Measurements from ENCODE around the gene SGPL1.
A peak's percentile ranks its signal among the peaks of the same experiment; 100 is the strongest.
"Not testable (repeated sequence)": the region's sequence is repeated elsewhere in the genome, so short reads cannot be mapped to it uniquely, and the experiment has no call there.

The SGPL1 gene

DNA sequence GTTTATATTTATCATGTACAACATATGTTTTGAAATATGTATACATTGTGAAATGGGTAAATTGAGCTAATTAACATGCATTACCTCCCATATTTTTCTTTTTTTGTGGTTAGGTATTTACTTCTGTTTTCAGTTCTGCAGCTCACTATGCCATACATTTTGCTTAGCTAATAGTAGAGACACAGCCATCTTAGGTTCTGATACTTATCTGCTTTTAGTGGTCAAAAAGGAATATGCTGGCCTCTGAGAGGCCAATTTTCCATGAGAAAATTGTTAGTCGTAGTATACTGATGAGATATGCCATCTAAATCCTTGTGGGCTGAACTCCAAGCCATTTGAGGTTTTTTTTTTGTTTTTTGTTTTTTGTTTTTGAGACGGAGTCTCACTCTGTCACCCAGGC is 31.0 kb downstream of the SGPL1 start:
- no peak for DNase-seq

- DNase-seq = peak; percentile 37
Measured at GRCh38 chr10:70847659-70848360, 32.1 kb downstream of the SGPL1 start.

- DNase-seq = peak; percentile 97
Measured at GRCh38 chr10:70849582-70850016, 33.9 kb downstream of the SGPL1 start.

DNA sequence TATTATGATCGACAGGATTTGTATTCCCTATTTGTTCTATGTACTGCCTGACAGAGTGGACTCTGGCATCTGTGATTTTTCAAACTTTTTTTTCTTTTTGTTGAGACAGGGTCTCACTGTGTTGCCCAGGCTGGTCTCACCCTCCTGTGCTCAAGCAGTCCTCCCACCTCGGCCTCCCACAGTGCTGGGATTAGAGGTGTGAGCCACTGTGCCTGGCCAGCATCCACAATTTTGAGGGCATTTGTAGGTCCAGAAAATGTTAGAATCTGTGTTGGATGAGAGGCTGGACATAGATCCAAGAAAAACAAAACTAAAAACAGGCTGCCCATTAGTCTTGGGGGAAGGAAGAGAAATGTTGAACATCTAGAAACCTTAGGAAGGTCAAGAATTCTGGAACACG is 34.3 kb downstream of the SGPL1 start:
- peak; percentile 58 for DNase-seq

DNA sequence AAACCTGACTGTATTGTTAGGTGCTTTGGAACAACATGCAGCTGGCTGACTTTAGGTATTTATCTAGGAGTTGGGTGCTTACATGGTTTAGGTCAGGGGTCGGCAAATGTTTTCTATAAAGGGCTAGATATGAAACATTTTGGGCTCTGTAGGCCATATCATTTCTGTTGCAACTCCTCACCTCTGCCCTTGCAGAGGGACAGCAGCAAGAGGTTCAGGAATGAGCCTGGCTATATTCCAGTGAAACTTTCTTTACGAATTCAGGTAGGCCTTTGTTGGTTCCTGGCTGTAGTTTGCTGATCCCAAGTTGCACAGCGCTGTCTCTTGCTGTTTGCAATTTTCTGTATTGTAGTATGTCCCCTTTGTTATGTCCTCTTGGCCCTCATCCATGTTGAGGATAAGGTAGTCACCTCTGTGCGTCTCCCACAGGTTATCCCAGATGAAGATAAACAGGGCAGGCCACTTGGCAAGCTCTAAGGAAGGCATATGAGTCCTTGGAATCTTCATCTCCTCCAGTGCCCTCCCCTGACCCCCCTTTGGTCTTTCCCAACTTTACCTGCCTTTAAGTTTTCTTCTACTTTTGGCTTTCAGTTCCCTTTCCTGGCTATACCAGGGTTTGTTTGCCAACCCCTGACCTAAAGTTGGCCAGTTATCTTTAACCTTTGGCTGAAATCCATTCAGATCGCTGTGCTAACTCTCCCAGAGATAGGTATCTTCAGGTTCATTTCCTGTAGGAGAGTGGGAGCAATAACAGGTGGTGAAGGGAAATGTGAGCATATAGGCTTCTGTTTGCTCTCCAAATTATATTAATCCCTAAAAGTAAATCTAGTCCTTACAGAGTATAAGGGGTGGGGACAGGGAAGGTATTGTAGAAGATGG is 36.1 kb downstream of the SGPL1 start:
- no peak for DNase-seq

- no peak for DNase-seq
Measured at GRCh38 chr10:70853038-70853437, 37.3 kb downstream of the SGPL1 start.

GRCh38 chr10:70853457-70853856 is 37.7 kb downstream of the SGPL1 start:
- no peak for DNase-seq

DNA sequence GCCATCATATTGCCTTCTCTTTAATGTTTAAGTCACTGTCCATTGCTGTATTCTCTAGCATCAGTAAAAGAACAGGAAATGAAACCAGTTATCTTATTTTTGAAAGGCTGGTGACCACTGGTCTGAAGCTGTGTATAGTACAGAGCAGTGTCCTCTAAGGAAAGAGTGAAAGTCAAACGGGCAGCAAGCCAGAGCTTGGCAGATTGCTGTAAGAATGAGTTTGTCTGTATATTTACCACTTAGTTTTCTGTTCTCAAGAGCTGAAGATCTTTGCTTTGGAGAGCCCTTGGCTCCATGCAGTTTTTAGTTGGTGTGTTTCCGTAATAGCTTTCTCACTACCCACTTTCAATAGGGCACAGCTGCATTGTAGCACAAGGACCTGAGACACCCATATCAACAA is 40.7 kb downstream of the SGPL1 start:
- DNase-seq = no peak

DNA sequence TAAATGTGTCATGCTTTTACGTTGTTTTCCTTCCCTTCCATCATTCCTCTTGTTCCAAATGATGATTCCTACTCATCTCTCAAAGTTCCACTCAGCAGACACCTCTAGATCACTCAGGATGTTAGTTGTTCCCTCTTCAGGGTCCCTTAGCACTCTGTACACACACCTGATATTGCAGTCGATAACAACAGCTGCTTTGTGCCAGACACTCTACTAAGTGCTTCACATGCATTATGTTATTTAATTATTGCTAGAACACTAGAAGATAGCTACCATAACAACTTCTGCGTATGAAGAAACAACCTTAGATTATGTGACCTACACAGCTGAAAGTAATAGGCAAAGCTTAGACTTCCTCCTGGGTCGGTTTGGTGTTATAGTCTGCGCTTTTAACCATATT is 43.0 kb downstream of the SGPL1 start:
- no peak for DNase-seq

DNA sequence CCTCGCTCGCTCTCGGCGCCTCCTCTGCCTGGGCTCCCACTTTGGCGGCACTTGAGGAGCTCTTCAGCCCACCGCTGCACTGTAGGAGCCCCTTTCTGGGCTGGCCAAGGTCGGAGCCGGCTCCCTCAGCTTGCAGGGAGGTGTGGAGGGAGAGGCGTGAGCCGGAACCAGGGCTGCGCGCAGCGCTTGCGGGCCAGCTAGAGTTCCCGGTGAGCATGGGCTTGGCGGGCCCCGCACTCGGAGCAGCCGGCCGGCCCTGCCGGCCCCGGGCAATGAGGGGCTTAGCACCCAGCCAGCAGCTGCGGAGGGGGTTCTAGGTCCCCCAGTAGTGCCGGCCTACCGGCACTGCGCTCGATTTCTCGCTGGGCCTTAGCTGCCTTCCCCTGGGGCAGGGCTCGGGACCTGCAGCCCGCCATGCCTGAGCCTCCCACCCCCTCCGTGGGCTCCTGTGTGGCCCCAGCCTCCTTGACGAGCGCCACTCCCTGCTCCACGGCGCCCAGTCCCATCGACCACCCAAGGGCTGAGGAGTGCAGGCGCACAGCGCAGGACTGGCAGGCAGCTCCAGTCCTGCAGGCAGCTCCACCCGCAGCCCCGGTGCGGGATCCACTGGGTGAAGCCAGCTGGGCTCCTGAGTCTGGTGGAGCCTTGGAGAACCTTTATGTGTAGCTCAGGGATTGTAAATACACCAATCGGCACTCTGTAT is 45.9 kb downstream of the SGPL1 start:
- DNase-seq = not testable (repeated sequence)

DNA sequence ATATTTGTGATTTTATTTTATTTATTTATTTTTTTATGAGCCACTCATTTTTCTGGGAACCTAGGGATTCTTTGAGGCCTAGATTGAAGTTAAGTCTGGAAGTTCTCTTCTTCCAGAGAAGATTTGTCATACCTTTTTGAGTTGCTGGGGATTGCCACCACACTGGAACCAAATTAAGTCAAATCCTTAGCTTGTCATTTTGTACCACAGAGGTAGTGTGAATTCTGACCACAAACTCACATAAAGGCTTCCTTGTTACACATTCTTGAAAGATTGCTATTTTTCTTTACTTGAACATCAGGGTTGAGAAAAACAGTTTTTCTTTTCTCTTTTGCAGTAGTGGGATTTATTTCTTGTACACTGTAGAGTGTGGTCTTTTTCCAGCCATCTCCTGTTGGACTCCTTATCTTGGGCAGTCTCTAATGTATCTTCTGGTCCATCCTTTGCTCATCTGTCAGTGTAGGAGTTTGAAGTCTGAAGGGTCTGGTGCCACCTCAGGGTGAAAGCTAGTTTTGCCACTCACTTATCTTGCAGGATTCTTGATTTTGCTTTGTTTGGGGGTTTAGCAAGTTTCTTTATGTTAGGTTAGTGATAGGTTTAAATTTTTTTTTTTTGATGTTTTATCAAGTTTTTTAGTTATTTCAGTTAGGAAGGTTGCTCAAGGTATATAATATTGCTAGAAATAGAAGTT is 47.9 kb downstream of the SGPL1 start:
- no peak for DNase-seq

GRCh38 chr10:70864935-70865334 is 49.2 kb downstream of the SGPL1 start:
- DNase-seq = no peak

GRCh38 chr10:70866424-70866823 is 50.7 kb downstream of the SGPL1 start:
- no peak for DNase-seq

GRCh38 chr10:70872291-70872690 is 56.5 kb downstream of the SGPL1 start:
- DNase-seq = no peak

GRCh38 chr10:70874061-70874460 is 58.3 kb downstream of the SGPL1 start:
- DNase-seq = no peak

GRCh38 chr10:70879207-70879606 is 63.5 kb downstream of the SGPL1 start:
- DNase-seq = no peak

DNA sequence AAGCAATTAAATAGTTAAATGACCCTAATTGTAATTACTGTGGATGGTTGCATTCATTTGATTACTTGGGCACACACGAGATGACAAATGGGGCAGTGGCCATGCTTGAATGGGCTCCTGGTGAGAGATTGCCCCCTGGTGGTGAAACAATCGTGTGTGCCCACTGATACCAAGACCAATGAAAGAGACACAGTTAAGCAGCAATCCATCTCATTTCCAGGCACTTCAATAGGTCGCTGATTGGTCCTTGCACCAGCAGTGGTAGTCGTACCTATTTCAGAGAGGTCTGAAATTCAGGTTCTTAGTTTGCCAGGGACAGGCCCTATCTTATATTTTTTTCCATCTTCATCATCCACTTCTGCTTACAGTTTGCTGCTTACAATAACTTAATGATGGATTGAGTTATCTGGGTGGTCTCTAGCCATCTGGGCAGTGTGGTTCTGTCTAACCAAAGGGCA is 64.4 kb downstream of the SGPL1 start:
- peak; percentile 77 for DNase-seq

DNA sequence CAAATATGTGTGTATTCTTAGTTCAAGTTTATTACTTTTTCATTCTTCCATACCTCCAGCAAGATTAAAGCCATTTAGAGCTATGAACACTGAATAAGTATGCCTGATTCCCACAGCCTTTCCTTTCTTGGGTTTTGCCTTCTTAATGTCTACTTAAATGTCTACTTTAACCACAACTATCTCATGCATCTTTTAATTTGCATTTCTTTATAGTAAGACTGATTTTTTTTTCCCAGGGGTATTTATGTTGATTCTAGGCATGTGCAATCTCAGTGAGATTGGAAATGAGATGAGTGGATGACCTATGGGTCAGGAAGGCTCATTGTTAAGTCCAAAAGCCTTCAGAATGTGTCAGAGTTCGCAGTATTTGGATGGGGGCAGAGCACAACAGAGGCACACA is 69.0 kb downstream of the SGPL1 start:
- DNase-seq = peak; percentile 61

DNA sequence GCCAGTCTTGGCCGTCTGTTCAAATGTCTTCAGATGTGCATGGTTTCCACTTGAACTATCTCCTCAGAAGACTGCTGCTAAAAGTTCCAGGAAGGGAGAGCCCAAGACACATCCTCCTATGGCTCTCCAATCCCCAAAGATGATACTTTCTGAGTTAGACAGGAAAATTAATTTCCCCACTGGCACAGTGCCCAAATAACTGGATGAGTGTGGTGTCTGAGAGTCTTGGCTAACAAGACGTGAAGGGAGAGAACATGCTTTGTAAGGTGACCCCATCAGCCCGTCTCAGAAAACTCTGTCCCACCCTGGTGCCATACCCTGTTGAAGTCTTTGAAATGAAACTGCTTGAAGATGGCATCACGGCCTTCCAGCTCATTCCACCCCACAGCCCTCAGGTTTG is 69.7 kb downstream of the SGPL1 start:
- DNase-seq = peak; percentile 57

GRCh38 chr10:70885931-70886903 is 70.5 kb downstream of the SGPL1 start:
- DNase-seq = no peak

DNA sequence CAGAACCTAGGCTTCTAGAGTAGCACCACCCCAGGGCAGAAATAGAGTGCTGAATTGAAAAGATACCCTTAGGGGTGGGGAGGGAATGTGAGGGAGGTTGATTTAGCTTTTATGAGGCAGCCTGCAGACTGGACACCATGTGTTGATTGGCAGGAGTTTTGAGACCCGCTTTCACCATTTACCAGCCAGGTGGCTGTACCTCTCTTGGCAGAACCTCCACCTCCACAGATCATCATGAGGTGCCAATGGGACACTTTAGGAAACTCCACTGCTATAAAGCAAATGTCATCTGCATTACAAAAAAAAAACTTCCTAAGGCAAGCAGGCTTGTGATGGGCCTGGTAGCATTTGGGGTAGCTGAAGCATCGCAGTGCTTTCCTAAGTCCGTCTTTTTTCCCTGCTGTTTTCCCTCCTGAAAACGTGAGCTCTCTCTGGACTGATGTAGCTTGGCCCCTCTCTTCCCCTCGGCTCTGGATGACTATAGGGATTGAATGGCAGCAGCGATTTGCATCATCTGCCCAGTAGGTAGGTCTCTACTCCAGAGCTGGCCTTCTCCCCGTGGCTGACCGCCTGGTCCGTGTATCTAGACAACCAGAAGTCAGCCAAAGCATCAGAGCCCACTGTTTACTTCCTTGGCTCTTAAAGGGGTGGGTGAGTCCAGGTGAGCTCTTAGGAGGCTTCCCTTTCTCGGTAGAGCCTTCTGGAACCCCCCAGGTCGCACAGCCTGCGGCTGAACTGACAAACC is 71.3 kb downstream of the SGPL1 start:
- no peak for DNase-seq
